ENCODE results near the gene MMD2. TPM values are rescaled to one million over a fixed set of nuclear protein-coding genes. Genes with fewer than 3 reads are reported as not detected.

MMD2 gene
- total RNA-seq, 4 donors from 2014 or later = not detected

GRCh38 chr7:4876586-4876985, 82.4 kb downstream of the MMD2 start:
- H3K4me3 ChIP-seq = no peak overlapping the region
- H3K27ac ChIP-seq (replicated peaks in 1 of 4) = no peak overlapping the region
- intact Hi-C loops (cut with DNase I) = no loop called here
- H3K27me3 ChIP-seq = peaks cover 0 to 12% (median 0%) of the 10 kb centered on the region in 4 donors
- TF ChIP-seq POLR2AphosphoS5 (IDR thresholded peaks at IDR 0.05) (no peak), CTCF (IDR thresholded peaks at IDR 0.05) (no peak), EP300 (IDR thresholded peaks at IDR 0.05) (no peak), POLR2A (IDR thresholded peaks at IDR 0.05; ENCODE audit: low read depth) (no peak)
- DNase-seq (ENCODE audit: extremely low spot score) = no peak
- 93% methylated on average over 6 of the region's 18 CpGs for WGBS
- peaks cover 4 to 28% (median 15%) of the 10 kb centered on the region in 4 donors for H3K4me1 ChIP-seq
- peaks cover 0 to 30% (median 20%) of the 10 kb centered on the region in 4 donors for H3K36me3 ChIP-seq
- H3K9me3 ChIP-seq = no peaks in the 10 kb centered on the region

GRCh38 chr7:4875391-4875790, 83.6 kb downstream of the MMD2 start:
- WGBS = 95% methylated on average over 8 of the region's 15 CpGs
- Histone ChIP-seq H3K9me3 (no peaks in the 10 kb centered on the region), H3K27ac (replicated peaks in 1 of 4) (no peak overlapping the region), H3K4me1 (peaks cover under 1 to 23% (median 9%) of the 10 kb centered on the region in 4 donors), H3K4me3 (no peak overlapping the region), H3K27me3 (peaks cover 0 to 12% (median 0%) of the 10 kb centered on the region in 4 donors), H3K36me3 (peaks cover 0 to 30% (median 20%) of the 10 kb centered on the region in 4 donors)
- DNase-seq (ENCODE audit: extremely low spot score) = no peak
- TF ChIP-seq POLR2A (IDR thresholded peaks at IDR 0.05; ENCODE audit: low read depth) = no peak
- TF ChIP-seq EP300 (IDR thresholded peaks at IDR 0.05) = no peak
- TF ChIP-seq CTCF (IDR thresholded peaks at IDR 0.05) = no peak
- TF ChIP-seq POLR2AphosphoS5 (IDR thresholded peaks at IDR 0.05) = no peak
- intact Hi-C loops (cut with DNase I) = no loop called here

- Histone ChIP-seq H3K36me3 (peaks cover 0 to 30% (median 20%) of the 10 kb centered on the region in 4 donors), H3K27ac (replicated peaks in 1 of 4) (no peak overlapping the region), H3K27me3 (peaks cover 0 to 9% (median 0%) of the 10 kb centered on the region in 4 donors), H3K9me3 (peaks cover 0 to 8% (median 0%) of the 10 kb centered on the region in 4 donors), H3K4me3 (no peak overlapping the region), H3K4me1 (peaks cover 0 to 6% (median 0%) of the 10 kb centered on the region in 4 donors)
- TF ChIP-seq EP300 (IDR thresholded peaks at IDR 0.05) = no peak
- no peak for TF ChIP-seq CTCF (IDR thresholded peaks at IDR 0.05)
- TF ChIP-seq POLR2AphosphoS5 (IDR thresholded peaks at IDR 0.05) = no peak
- no peak for TF ChIP-seq POLR2A (IDR thresholded peaks at IDR 0.05; ENCODE audit: low read depth)
- DNase-seq (ENCODE audit: extremely low spot score) = no peak
- 89% methylated on average over 28 of the region's 31 CpGs for WGBS
- intact Hi-C loops (cut with DNase I) = no loop called here
These were observed 85.7 kb downstream of the MMD2 start for GRCh38 chr7:4873071-4873944.

- intact Hi-C loops (cut with DNase I) = no loop called here
- DNase-seq (ENCODE audit: extremely low spot score) = no peak
- TF ChIP-seq EP300 (IDR thresholded peaks at IDR 0.05) (no peak), POLR2A (IDR thresholded peaks at IDR 0.05; ENCODE audit: low read depth) (no peak)
These were observed 86.9 kb downstream of the MMD2 start for GRCh38 chr7:4871930-4872675.

More at GRCh38 chr7:4871930-4872675, 86.9 kb downstream of the MMD2 start:
- Histone ChIP-seq H3K27me3 (peaks cover 0 to 9% (median 0%) of the 10 kb centered on the region in 4 donors), H3K9me3 (peaks cover 0 to 11% (median 0%) of the 10 kb centered on the region in 4 donors), H3K36me3 (peaks cover 0 to 20% (median 11%) of the 10 kb centered on the region in 4 donors), H3K4me3 (no peak overlapping the region), H3K4me1 (peaks cover 0 to 6% (median 0%) of the 10 kb centered on the region in 4 donors), H3K27ac (replicated peaks in 1 of 4) (no peak overlapping the region)
- WGBS = 67% methylated on average over 18 of the region's 19 CpGs
